ENCODE data around the gene PPP1R1B. TPM values are rescaled to one million over a fixed set of nuclear protein-coding genes. Genes with fewer than 3 reads are reported as not detected.

PPP1R1B gene
- total RNA-seq, 1 donor, result not detected

- peak overlapping the region; percentile 78 for H3K27ac ChIP-seq (ENCODE audit: low read depth, low read length)
Measured at GRCh38 chr17:39636587-39636926, 9.8 kb downstream of the PPP1R1B start.

GRCh38 chr17:39636927-39637736, 10.4 kb downstream of the PPP1R1B start, which contains the start of gene STARD3:
TSS of gene STARD3 (plus strand) at chr17:39637144. CDS start at chr17:39653532, 16,388 bp downstream.
- peak within 1 kb of the TSS; percentile 78 for H3K27ac ChIP-seq (ENCODE audit: low read depth, low read length)
- H3K36me3 ChIP-seq (ENCODE audit: insufficient read depth, low read length), result no peaks in the 10 kb centered on the region
- peaks cover 29% of the 10 kb centered on the region for H4K20me1 ChIP-seq (ENCODE audit: insufficient read depth, low read length)
- no peak for TF ChIP-seq CTCF (IDR thresholded peaks at IDR 0.05; ENCODE audit: extremely low read depth, low read depth, low read length)
- H2AFZ ChIP-seq (ENCODE audit: low read length), result peak within 1 kb of the TSS; percentile 95
- H3K4me1 ChIP-seq (ENCODE audit: insufficient read depth, low read length), result peaks cover 19% of the 10 kb centered on the region
- peaks cover 9% of the 10 kb centered on the region for H3K27me3 ChIP-seq (ENCODE audit: insufficient read depth, low read length)
- H3K4me2 ChIP-seq (ENCODE audit: insufficient read depth, low read length), result peak within 1 kb of the TSS; percentile 99
- H3K9me3 ChIP-seq (ENCODE audit: low read depth, low read length), result no peaks in the 10 kb centered on the region
- peak; percentile 99 for DNase-seq (ENCODE audit: insufficient read length, low spot score, missing footprints)
- H3K79me2 ChIP-seq (ENCODE audit: insufficient read depth, low read length), result peaks cover 52% of the 10 kb centered on the region
- peak within 1 kb of the TSS; percentile 98 for H3K4me3 ChIP-seq (ENCODE audit: insufficient read depth, low read length)

More at GRCh38 chr17:39636587-39636926, 9.8 kb downstream of the PPP1R1B start:
- Histone ChIP-seq H4K20me1 (ENCODE audit: insufficient read depth, low read length) (peaks cover 25% of the 10 kb centered on the region), H3K4me3 (ENCODE audit: insufficient read depth, low read length) (peak overlapping the region; percentile 98), H3K9me3 (ENCODE audit: low read depth, low read length) (no peaks in the 10 kb centered on the region), H3K4me2 (ENCODE audit: insufficient read depth, low read length) (peak overlapping the region; percentile 99), H3K79me2 (ENCODE audit: insufficient read depth, low read length) (peaks cover 46% of the 10 kb centered on the region), H3K36me3 (ENCODE audit: insufficient read depth, low read length) (no peaks in the 10 kb centered on the region), H3K27me3 (ENCODE audit: insufficient read depth, low read length) (peaks cover 15% of the 10 kb centered on the region), H3K4me1 (ENCODE audit: insufficient read depth, low read length) (peaks cover 19% of the 10 kb centered on the region), H2AFZ (ENCODE audit: low read length) (peak overlapping the region; percentile 95)
- DNase-seq (ENCODE audit: insufficient read length, low spot score, missing footprints), result no peak
- TF ChIP-seq CTCF (IDR thresholded peaks at IDR 0.05; ENCODE audit: extremely low read depth, low read depth, low read length), result no peak

- Histone ChIP-seq H3K27ac (ENCODE audit: low read depth, low read length) (no peak overlapping the region), H4K20me1 (ENCODE audit: insufficient read depth, low read length) (peaks cover 41% of the 10 kb centered on the region), H2AFZ (ENCODE audit: low read length) (no peak overlapping the region), H3K9me3 (ENCODE audit: low read depth, low read length) (no peaks in the 10 kb centered on the region), H3K4me3 (ENCODE audit: insufficient read depth, low read length) (no peak overlapping the region), H3K4me1 (ENCODE audit: insufficient read depth, low read length) (peaks cover 23% of the 10 kb centered on the region), H3K36me3 (ENCODE audit: insufficient read depth, low read length) (no peaks in the 10 kb centered on the region), H3K27me3 (ENCODE audit: insufficient read depth, low read length) (no peaks in the 10 kb centered on the region), H3K4me2 (ENCODE audit: insufficient read depth, low read length) (peak overlapping the region; percentile 99), H3K79me2 (ENCODE audit: insufficient read depth, low read length) (peaks cover 64% of the 10 kb centered on the region)
- DNase-seq (ENCODE audit: insufficient read length, low spot score, missing footprints), result no peak
- TF ChIP-seq CTCF (IDR thresholded peaks at IDR 0.05; ENCODE audit: extremely low read depth, low read depth, low read length), result no peak
Measured at GRCh38 chr17:39638317-39638716, 11.6 kb downstream of the PPP1R1B start.

GRCh38 chr17:39639043-39639442, 12.3 kb downstream of the PPP1R1B start:
- Histone ChIP-seq H3K4me1 (ENCODE audit: insufficient read depth, low read length) (peaks cover 24% of the 10 kb centered on the region), H3K79me2 (ENCODE audit: insufficient read depth, low read length) (peaks cover 71% of the 10 kb centered on the region), H3K9me3 (ENCODE audit: low read depth, low read length) (no peaks in the 10 kb centered on the region), H3K36me3 (ENCODE audit: insufficient read depth, low read length) (no peaks in the 10 kb centered on the region), H2AFZ (ENCODE audit: low read length) (no peak overlapping the region), H3K4me2 (ENCODE audit: insufficient read depth, low read length) (no peak overlapping the region), H3K27me3 (ENCODE audit: insufficient read depth, low read length) (no peaks in the 10 kb centered on the region), H3K4me3 (ENCODE audit: insufficient read depth, low read length) (no peak overlapping the region), H4K20me1 (ENCODE audit: insufficient read depth, low read length) (peaks cover 48% of the 10 kb centered on the region), H3K27ac (ENCODE audit: low read depth, low read length) (no peak overlapping the region)
- no peak for DNase-seq (ENCODE audit: insufficient read length, low spot score, missing footprints)
- TF ChIP-seq CTCF (IDR thresholded peaks at IDR 0.05; ENCODE audit: extremely low read depth, low read depth, low read length), result no peak
